ENCODE measurements around the gene OR6X1.

The OR6X1 gene, protein sequence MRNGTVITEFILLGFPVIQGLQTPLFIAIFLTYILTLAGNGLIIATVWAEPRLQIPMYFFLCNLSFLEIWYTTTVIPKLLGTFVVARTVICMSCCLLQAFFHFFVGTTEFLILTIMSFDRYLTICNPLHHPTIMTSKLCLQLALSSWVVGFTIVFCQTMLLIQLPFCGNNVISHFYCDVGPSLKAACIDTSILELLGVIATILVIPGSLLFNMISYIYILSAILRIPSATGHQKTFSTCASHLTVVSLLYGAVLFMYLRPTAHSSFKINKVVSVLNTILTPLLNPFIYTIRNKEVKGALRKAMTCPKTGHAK

DNA sequence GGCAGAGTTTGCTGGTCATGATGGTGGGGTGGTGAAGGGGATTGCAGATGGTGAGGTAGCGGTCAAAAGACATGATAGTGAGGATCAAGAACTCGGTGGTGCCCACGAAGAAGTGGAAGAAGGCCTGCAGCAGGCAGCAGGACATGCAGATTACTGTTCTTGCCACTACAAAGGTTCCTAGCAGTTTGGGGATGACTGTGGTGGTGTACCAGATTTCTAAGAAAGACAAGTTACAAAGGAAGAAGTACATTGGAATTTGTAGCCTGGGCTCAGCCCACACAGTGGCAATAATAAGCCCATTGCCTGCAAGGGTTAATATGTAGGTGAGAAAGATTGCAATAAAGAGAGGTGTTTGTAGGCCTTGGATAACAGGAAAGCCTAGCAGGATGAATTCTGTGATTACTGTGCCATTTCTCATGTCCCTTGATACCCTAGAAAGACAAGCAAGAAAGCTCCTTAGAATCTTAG lies at the start of gene OR6X1:
OR6X1 (minus strand) TSS at position 418 of the 468 bp plus-strand sequence; CDS start at position 418, 0 bp downstream.
- DNase-seq (ENCODE audit: low spot score) = no peak

DNA sequence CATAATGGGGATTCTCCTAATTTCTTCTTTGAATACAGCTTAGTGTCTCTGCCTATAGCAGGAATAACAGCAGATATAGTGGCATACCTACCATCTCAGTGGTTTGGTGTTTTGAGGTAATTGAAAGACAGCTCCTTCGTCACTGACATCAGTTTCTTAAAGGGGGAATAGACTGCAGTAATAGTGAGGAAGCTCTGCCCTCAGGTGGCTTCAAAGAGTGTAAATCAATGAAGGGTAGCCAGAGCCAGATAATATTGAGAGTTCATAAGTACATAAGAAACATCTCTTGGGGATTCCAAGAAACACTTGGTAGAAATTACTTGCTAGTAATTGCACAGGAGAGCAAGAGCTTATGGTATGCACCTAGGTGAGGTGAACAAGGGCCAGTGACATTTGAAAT lies 47.4 kb upstream of the OR6X1 start:
- no peak for DNase-seq (ENCODE audit: low spot score)

DNA sequence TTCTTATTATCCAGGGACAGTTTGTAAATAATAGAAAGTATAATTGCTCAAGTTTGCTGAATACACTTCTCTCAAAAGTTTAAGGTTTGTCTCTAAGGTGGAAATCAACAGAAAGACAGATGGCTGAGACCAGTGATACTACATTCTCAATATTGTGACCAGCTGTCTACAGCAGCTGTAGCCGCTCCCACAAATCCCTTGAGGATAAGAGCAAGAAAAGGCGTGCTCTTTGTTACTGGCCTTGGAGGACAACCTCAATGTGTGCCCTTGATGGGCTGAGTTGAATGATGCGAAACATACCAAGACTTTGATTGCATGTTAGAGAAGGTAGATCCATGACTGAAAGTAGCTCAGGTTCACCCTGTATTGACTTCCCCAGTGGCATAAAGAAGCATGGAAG lies 45.7 kb upstream of the OR6X1 start:
- DNase-seq (ENCODE audit: low spot score) = no peak

DNA sequence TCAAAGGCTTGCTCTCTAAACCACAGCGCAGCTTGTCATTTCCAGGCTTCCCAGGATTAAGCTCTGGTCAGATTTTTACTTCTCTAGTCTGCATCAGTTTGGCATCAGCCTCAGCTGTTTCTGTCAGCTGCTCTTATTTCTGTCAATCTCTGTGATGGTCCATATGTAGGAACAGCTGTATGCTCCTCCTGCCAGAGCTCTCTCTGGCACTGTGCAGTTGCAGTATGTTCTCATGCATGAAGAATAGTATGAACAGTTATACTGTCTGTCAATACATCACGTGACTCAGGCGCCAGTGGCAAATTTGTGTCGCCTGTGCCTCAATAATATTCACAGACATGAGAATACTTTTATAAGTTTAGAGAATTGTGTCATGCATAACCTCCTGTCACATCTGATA lies 45.1 kb upstream of the OR6X1 start:
- no peak for DNase-seq (ENCODE audit: low spot score)

DNA sequence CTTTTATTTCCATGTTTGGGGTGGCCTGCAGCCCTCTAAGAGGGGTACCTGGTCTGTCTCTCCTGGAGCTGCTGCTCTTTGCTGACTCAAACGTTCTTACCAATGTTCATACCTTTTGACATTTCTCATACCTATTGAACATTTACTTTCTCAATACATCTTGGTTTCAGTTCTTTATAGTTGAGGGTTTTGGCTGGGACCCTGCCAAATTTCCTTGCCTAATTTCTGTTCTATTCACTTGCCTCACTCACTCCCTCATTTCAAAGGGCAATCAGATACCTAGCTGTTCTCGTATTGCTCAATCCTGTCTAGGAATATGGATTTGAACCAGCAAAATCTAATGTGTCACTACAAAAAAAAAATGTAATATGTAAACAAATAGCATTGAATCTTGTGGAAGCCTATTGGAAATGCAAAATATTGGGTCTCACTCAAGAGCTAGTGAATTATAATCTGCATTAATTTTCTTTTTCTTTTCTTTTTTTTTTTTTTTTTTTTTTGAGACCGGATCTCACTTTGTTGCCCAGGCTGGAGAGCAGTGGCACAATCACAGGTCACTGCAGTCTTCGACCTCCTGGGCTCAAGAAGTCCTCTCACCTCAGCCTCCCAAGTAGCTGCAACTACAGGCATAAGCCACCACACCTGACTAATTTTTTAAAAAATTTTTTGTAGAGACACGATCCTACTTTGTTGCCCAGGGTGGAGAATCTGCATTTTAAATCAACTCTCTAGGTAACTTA lies 44.4 kb upstream of the OR6X1 start:
- no peak for DNase-seq (ENCODE audit: low spot score)

DNA sequence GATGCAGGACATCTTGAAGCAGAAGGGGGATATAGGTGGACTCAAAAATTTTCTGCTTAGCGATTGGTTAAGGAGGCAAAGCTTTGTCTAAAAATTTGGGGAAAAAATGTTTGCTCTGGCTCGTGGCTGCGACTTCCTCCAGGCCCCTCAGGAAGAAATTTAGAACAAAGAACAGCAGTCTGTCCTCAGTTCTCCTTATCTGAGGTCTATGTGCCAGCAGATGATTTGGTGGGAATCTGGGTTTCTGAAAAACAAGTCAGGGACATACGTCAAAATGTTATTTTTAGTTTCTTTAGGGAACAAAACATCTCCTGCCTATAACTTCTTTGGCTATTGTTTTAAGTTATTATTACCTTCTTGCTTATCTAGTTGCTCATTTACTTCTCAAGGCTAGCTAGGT lies 43.8 kb upstream of the OR6X1 start:
- no peak for DNase-seq (ENCODE audit: low spot score)

DNA sequence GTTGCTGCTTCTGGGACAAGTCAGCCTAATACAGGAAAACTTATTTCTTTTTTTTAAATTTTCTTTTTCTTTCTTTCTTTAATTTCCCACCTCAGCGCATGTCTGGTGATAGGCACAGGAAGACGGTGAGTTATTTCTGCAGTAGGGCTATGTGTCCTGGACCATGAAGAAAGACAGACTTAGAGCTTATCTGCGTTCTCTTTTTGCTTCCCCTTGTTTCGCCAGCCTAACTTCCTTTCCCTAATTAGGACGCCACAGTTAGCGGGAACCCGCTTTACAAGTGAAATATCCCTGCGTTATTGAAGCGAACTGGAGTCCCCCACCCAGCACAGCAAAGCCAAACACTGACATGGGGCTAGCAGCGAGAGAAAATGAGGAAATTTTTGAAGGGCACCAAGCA lies 43.2 kb upstream of the OR6X1 start:
- DNase-seq (ENCODE audit: low spot score) = no peak

DNA sequence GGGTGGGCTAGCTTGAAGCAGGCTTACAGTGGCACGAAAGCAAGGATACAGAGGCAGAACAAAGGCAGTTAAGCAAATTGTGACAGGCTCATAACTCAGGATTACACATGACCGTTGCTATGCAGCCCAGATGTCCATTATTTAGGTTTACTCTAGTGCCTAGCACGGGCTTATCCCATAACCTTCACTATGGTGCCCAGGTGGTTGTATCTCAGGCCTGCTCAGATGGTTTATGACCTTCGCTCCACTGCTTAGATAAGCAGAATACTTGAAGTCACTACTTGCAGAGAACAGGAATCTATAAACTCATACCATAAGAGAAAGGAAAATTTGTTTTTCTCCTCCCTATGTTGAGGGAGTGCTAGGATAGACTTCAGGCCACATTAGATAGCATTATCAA lies 42.8 kb upstream of the OR6X1 start:
- DNase-seq (ENCODE audit: low spot score) = no peak

DNA sequence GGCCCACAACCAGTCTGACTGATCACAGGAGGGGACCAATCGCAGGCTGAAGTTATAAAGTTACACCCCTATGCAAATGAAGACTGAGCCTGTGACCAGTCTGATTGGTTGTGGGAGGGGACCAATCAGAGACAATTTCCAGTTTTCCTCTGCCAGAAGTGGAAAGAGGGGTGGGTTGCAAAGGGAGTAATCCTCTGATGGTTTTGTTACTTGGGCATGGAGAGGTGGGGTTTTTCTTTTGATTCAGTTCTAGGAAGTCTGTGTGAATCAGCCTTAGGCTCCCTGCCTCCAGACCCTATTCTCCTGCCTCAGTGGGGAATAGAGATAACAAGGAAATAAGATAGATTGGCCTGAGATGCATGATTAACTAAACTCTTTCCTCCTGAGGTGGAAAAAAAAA lies 41.9 kb upstream of the OR6X1 start:
- no peak for DNase-seq (ENCODE audit: low spot score)

DNA sequence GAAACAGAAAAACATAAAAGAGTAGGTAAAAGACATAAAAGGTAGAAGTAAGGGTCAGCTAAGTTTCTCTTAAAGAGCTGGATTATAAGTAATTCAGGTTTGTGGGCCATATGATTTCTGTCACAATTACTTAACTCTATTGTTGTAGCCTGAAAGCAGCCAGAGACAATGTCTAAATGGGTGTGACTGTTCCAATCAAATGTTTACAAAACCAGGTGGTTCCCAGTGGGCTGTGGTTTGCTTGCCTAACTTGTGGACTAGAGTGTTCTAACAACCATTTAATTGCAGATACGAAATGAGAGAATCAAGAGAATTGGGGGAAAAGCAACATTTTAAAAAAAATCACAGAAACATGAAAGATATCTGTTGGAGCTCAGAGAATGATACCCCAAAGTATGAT lies 29.2 kb upstream of the OR6X1 start:
- no peak for DNase-seq (ENCODE audit: low spot score)

DNA sequence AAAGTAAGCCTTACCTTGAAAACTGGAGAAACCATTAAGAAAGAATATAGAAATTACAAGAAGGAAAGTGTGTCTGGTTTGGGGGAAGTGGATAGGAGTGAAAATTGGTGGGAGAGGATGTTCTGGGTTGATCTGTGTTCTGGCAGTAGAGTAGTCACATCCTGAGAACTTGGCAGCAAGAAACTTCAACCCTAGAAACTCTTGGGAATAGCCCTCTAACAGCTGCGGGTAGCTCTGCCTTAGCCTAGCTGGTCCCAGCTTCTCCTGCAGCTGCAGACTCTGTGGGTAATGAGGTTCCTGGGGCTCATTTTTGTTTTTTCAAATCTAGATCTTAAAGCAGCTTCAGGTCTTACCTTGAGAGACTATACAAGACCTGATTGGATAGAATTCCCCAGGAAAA lies 24.2 kb upstream of the OR6X1 start:
- no peak for DNase-seq (ENCODE audit: low spot score)

DNA sequence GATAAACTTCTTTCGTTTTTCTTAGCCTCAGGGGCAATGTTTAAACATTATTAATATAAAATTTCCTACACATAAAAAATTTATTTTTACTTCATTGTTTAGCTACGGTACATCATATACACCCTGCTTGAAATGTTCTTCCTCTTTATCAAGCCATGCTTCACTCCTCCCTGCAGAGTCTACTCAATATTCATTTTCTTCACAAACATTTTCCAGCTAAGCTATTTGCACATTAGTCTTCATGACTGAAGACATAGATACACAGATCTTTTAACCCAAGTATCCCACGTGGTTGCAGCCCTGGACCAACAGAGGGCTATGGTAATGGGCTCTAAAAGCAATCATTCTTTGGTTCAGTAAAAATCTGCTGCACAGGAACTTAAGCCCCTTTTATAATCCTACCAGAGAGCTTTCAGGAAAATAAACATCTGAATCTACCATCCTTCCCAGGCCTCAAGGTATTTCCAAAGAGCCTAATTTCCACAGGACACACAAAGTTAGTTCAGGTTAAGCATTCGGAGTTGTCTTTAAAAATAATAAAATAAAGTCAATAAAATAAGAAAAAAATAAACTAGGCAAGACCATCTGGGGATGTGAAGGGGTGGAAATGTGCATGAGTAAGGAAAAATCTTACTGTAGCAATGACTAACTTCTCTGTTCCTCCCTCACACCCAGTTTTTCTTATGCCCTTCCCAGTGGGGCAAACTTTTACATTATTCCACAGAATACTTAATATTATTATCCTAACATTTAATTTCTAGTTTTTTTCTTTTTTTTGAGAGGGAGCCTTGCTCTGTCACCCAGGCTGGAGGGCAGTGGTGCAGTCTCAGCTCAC lies 21.6 kb upstream of the OR6X1 start:
- no peak for DNase-seq (ENCODE audit: low spot score)

DNA sequence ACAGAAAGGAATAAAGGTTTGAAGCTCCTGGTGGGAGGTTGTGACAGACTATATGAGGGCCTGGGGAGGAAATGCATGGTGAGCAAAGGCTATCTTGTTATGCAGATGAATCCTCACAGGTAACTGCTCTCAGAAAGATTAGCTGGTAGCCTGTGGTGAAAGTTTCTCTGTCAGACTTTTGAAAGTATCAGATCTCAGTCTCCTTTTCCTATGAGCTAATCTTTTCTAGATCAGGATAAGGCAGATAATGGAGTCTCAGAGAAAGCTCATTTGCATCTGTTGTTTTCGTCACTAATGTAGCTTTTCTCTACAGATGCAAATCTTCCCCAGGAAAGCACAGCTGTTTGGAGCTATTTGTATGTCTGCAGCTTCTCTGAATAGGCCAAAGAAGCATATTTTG lies 21.0 kb upstream of the OR6X1 start:
- DNase-seq (ENCODE audit: low spot score) = no peak

DNA sequence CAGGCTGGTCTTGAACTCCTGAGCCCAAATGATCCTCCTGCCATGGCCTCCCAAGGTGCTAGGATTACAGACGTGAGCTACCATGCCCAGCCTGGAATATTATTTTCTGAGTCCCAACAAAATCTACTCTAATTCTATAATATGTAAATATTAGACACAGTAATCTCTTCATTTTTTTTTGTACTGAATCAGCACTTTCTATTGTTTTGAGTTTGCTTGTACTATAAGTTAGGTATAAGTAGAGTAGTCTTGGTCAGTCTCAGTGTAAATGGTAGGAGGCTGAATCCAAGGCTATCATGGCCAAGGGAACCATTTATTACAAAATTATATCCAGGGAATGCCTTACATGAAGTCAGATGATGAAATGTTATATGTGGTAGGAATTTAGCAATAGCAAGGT lies 19.6 kb upstream of the OR6X1 start:
- no peak for DNase-seq (ENCODE audit: low spot score)

DNA sequence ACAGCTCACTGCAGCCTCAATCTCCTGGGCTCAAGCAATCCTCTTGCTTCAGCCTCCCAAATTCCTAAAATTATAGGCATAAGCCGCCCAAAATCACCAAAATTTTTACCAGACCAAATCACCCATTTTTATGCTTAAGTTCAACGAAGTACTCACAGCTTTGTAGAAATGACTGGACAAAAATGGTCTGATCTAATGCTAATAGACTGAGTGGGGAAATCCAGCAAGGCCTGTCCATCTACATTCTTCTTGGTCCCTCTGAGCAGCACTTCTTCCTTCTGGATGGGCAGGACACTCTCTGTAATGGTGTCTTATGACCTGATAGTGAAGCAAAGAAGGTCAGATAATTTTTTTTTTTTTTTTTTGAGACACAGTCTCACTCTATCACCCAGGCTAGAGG lies 18.7 kb upstream of the OR6X1 start:
- no peak for DNase-seq (ENCODE audit: low spot score)

DNA sequence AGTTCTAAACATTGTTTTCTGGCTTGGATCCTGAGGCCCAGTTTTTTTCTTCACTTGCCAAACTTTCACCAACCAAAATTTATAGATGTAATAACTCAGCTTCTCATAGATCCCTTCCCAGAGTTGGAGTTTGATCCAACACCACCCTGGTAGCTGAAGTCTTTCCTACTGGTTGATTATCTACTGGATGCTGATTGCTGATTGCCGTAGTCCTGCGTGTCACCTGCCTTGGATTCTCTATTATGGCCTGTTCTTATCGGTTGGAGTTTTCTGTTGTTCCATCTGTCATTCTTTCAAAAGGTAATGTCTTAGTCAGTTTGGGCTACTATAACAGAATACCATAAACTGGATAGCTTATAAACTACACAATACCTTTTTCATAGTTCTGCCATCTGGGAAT lies 17.3 kb upstream of the OR6X1 start:
- no peak for DNase-seq (ENCODE audit: low spot score)

DNA sequence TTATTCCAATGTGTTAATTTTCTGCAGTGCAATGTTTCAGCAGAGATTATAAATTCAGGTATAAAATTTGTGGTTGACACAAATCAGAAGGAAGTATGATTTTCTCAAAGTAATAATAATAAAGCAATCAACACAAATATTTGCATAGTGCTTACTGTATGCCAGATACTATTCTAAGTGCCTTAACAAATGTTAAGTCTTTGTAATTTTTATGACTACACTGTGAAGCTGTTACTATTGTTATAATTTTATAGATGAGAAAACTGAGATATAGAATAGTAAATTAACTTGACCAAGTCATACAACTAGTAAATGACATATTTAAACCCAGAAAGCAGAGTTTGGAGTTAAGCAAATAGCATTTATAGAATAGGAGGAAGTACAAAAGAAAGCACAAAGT lies 16.4 kb upstream of the OR6X1 start:
- no peak for DNase-seq (ENCODE audit: low spot score)

DNA sequence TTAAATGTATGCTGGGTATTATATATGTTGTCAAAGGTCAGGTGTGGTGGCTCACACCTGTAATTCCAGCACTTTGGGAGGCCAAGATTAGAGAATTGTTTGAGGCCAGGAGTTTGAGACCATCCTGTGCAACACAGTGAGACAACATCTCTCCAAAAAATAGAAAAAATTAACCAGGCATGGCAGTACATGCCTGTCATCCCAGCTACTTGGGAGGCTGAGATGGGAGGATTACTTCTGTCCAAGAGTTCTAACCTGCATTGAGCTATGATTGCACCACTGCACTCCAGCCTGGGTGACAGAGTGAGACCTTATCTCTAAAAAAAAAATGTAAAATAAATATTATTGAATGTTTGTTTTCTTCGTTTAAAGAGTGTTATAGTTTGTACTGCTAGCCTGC lies 11.3 kb upstream of the OR6X1 start:
- DNase-seq (ENCODE audit: low spot score) = no peak

DNA sequence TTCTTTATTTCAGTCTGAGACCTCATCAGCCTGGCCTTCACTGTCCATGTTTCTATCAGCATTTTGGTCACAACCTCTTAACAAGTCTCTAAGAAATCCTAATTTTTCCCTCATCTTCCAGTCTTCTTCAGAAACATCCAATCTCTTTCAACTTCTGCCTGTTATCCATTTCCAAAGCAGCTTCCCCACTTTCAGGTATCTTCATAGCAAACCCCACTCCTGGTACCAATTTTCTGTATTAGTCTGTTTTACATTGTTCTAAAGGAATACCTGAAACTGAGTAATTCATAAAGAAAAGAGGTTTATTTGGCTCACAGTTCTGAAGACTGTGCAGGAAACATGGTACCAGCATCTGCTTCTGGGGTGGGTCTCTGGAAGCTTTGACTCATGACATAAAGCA lies 8.1 kb upstream of the OR6X1 start:
- no peak for DNase-seq (ENCODE audit: low spot score)

DNA sequence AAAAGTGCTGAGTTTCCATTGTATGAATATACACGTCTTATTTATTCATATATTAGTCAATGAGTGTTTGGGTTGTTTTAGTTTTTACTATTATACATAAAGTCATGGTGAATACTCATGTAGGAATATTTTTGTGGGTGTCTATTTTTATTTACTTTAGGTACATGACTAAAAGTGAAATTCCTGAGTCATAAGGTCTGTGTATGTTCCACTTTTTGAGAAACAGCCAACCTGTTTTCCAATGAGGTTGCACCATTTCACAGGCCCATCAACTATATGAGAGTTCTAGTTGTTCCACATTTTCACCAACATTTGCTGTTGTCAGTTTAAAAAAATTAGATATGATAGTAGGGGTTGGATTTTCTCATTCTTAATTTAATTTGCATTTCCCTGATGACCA lies 6.6 kb upstream of the OR6X1 start:
- no peak for DNase-seq (ENCODE audit: low spot score)

DNA sequence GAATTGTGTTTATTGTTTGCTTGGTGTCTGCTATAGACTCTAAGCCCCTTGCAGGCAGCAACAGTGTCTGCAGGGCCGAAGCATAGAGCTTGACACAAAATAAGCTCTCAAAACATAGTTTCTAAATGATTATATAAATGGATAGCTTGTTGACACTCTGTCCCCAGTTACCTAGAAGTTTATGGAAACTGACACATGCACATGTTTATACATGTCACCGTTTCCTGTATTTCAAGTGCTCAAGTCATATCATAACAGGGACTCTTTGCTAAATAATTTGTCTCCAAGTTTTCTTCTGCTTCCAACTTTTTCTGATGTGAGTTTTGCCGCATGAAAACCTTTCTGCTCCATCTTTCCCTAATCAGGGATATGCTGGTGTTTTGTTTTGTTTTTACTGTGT lies 3.7 kb upstream of the OR6X1 start:
- no peak for DNase-seq (ENCODE audit: low spot score)

DNA sequence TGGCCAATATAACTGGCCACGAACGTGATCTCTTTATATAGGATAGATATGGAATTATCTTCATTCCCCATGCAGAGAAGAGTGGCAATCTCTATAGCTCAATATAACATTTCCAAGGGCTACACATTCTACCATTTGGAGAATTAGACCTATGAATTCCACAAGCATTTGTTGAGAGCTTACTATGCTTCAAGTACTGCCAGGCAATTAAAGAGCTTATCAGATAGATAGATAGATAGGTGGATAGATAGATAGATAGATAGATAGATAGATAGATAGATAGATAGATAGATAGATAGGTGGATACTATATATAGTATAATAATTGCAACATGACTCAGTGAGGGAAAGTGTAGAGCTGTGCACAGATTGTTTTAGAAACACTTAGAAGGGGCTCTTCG lies 1.5 kb upstream of the OR6X1 start:
- no peak for DNase-seq (ENCODE audit: low spot score)

DNA sequence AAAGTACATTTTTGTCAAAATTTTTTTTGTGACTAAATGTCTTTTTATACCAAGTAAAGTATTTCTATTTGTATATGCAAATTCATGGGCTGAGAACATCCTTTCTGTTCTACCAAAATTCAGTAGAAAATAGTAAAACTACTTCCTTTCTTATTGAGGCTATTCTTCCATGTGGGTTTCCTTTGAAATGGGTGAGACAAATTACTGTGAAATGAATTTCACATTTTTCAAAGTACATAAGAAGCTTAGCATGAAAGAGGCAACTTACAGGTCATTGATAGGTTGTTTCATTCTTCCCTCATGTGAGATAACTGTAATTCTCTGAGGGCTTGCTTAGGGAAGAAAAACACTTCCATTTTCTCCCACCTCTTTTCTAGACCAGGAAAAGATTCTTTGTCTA lies 1.0 kb upstream of the OR6X1 start:
- DNase-seq (ENCODE audit: low spot score) = no peak

Measured in AG20443 (cell line).